ENCODE results near the gene PAPPA2.

The PAPPA2 gene

GRCh38 chr1:176803596-176803995 lies 340.6 kb downstream of the PAPPA2 start:
- no peak for DNase-seq (ENCODE audit: low spot score)

GRCh38 chr1:176809292-176809691 lies 346.3 kb downstream of the PAPPA2 start:
- DNase-seq (ENCODE audit: low spot score), result no peak

- DNase-seq (ENCODE audit: low spot score), result no peak
Observed at GRCh38 chr1:176811511-176812288, 348.7 kb downstream of the PAPPA2 start.

GRCh38 chr1:176815621-176816020 lies 352.6 kb downstream of the PAPPA2 start:
- no peak for DNase-seq (ENCODE audit: low spot score)

- no peak for DNase-seq (ENCODE audit: low spot score)
Observed at GRCh38 chr1:176816232-176816631, 353.3 kb downstream of the PAPPA2 start.

GRCh38 chr1:176820391-176821031 lies 357.5 kb downstream of the PAPPA2 start:
- no peak for DNase-seq (ENCODE audit: low spot score)

- DNase-seq (ENCODE audit: low spot score), result no peak
Observed at GRCh38 chr1:176826265-176826664, 363.3 kb downstream of the PAPPA2 start.

GRCh38 chr1:176829261-176829660 lies 366.3 kb downstream of the PAPPA2 start:
- no peak for DNase-seq (ENCODE audit: low spot score)

- DNase-seq (ENCODE audit: low spot score), result no peak
Observed at GRCh38 chr1:176831150-176831549, 368.2 kb downstream of the PAPPA2 start.

- no peak for DNase-seq (ENCODE audit: low spot score)
Observed at GRCh38 chr1:176837708-176838107, 374.7 kb downstream of the PAPPA2 start.

GRCh38 chr1:176838276-176838995 lies 375.5 kb downstream of the PAPPA2 start:
- no peak for DNase-seq (ENCODE audit: low spot score)

- DNase-seq (ENCODE audit: low spot score), result no peak
Observed at GRCh38 chr1:176839216-176839615, 376.2 kb downstream of the PAPPA2 start.

GRCh38 chr1:176841238-176841637 lies 378.3 kb downstream of the PAPPA2 start:
- no peak for DNase-seq (ENCODE audit: low spot score)

GRCh38 chr1:176843352-176844297 lies 380.6 kb downstream of the PAPPA2 start:
- peak; percentile 38 for DNase-seq (ENCODE audit: low spot score)

GRCh38 chr1:176847052-176847451 lies 384.1 kb downstream of the PAPPA2 start:
- peak; percentile 4 for DNase-seq (ENCODE audit: low spot score)

GRCh38 chr1:176849281-176849680 lies 386.3 kb downstream of the PAPPA2 start:
- no peak for DNase-seq (ENCODE audit: low spot score)

GRCh38 chr1:176850871-176851270 lies 387.9 kb downstream of the PAPPA2 start:
- DNase-seq (ENCODE audit: low spot score), result no peak

GRCh38 chr1:176852124-176852523 lies 389.1 kb downstream of the PAPPA2 start:
- no peak for DNase-seq (ENCODE audit: low spot score)

GRCh38 chr1:176853503-176853902 lies 390.5 kb downstream of the PAPPA2 start:
- DNase-seq (ENCODE audit: low spot score), result no peak

GRCh38 chr1:176854121-176854520 lies 391.1 kb downstream of the PAPPA2 start:
- DNase-seq (ENCODE audit: low spot score), result no peak

Data from SW480 (cell line).